ENCODE data around the gene RASD2. TPM values are rescaled to one million over a fixed set of nuclear protein-coding genes. Genes with fewer than 3 reads are reported as not detected.

The RASD2 gene
- polyA plus RNA-seq, 1 donor: 4.7 TPM

DNA sequence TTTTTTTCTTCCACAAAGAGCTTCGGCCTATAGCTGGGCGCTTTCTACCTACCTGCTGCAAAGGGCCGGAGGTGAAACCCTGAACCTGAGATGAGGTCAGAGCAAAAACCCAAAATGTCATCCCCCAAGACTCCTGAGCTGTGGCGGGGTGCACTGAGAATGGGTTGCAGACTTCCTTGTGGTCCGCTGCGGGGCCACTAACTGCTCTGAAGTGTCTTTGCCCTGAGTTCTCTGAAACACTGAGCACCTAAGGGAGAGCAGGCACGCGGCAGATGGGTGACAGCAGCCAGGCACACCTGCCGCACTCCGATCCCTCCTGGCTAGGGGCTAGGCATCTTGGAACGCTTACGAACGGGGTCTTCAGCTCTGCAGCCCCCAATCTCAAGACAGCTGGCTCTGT is 29.3 kb downstream of the RASD2 start:
- Histone ChIP-seq H3K36me3 (ENCODE audit: control insufficient read depth, insufficient read depth, low read length) (no peaks in the 10 kb centered on the region), H3K27ac (ENCODE audit: low read length) (no peak overlapping the region), H3K4me1 (ENCODE audit: control insufficient read depth, insufficient read depth, low read length) (peaks cover 3% of the 10 kb centered on the region), H3K9me3 (ENCODE audit: control insufficient read depth, low read depth, low read length) (no peaks in the 10 kb centered on the region), H3K4me3 (ENCODE audit: low read length) (no peak overlapping the region), H3K27me3 (ENCODE audit: control insufficient read depth, insufficient read depth, low read length) (no peaks in the 10 kb centered on the region)
- no CpG with 5 or more reads among the region's 13 CpGs for WGBS (ENCODE audit: insufficient coverage, low lambda C conversion rate)
- no peak for DNase-seq

DNA sequence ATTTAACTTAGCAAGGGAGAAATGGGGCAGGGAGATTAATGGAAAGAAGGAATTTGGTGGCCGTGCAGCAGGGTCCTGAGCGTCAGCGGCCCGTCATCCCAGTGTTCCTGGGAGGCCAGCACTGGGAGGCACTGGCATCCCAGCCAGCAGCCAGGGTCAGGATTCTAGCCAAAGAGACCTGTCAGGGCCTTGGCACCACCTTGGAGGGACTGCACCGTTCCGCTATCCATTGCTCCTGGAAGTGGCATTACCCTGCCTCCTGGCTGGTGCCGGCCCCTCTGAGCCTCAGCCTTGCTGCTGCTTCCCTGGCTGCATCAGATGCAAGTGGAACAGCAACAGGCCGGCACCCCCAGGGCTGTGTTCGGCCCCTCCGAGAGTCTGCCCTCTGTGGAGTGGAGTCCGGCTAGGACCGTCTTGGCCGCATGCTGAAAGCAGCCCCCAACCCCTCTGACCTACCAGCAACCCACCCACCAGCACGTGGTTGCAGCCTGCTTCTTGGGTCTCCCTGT is 30.1 kb downstream of the RASD2 start:
- WGBS (ENCODE audit: insufficient coverage, low lambda C conversion rate): no CpG with 5 or more reads among the region's 14 CpGs
- Histone ChIP-seq H3K36me3 (ENCODE audit: control insufficient read depth, insufficient read depth, low read length) (no peaks in the 10 kb centered on the region), H3K27ac (ENCODE audit: low read length) (no peak overlapping the region), H3K27me3 (ENCODE audit: control insufficient read depth, insufficient read depth, low read length) (no peaks in the 10 kb centered on the region), H3K9me3 (ENCODE audit: control insufficient read depth, low read depth, low read length) (no peaks in the 10 kb centered on the region), H3K4me3 (ENCODE audit: low read length) (no peak overlapping the region), H3K4me1 (ENCODE audit: control insufficient read depth, insufficient read depth, low read length) (peaks cover under 1% of the 10 kb centered on the region)
- no peak for DNase-seq

DNA sequence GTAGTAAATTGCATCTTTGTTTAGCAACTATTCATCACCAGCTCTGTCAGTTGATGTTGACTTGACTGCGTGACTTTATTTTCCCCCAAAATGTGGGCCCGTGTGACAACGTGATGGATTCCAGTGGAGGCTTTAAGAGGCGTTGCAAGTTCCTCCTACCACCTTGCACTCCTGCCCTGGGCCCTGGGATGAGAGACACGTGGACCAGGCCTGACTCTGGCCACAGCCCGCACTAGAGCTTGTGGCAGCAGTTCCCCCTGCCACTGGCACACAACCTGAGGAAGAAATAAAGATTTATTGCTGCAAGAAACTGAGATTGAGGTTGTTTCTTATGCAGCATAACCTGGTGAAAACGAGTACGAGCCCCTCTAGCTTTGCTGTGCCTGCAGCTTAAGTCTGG is 31.9 kb downstream of the RASD2 start:
- Histone ChIP-seq H3K4me3 (ENCODE audit: low read length) (no peak overlapping the region), H3K4me1 (ENCODE audit: control insufficient read depth, insufficient read depth, low read length) (no peaks in the 10 kb centered on the region), H3K9me3 (ENCODE audit: control insufficient read depth, low read depth, low read length) (no peaks in the 10 kb centered on the region), H3K27me3 (ENCODE audit: control insufficient read depth, insufficient read depth, low read length) (no peaks in the 10 kb centered on the region), H3K36me3 (ENCODE audit: control insufficient read depth, insufficient read depth, low read length) (no peaks in the 10 kb centered on the region), H3K27ac (ENCODE audit: low read length) (no peak overlapping the region)
- no peak for DNase-seq
- WGBS (ENCODE audit: insufficient coverage, low lambda C conversion rate): 100% methylated on average over 2 of the region's 8 CpGs

- Histone ChIP-seq H3K36me3 (ENCODE audit: control insufficient read depth, insufficient read depth, low read length) (no peaks in the 10 kb centered on the region), H3K27me3 (ENCODE audit: control insufficient read depth, insufficient read depth, low read length) (no peaks in the 10 kb centered on the region), H3K4me1 (ENCODE audit: control insufficient read depth, insufficient read depth, low read length) (no peaks in the 10 kb centered on the region), H3K4me3 (ENCODE audit: low read length) (no peak overlapping the region), H3K27ac (ENCODE audit: low read length) (no peak overlapping the region), H3K9me3 (ENCODE audit: control insufficient read depth, low read depth, low read length) (peaks cover 5% of the 10 kb centered on the region)
- WGBS (ENCODE audit: insufficient coverage, low lambda C conversion rate): no CpG with 5 or more reads among the region's 15 CpGs
- DNase-seq: no peak
Observed at GRCh38 chr22:35575116-35575748, 34.6 kb downstream of the RASD2 start.

DNA sequence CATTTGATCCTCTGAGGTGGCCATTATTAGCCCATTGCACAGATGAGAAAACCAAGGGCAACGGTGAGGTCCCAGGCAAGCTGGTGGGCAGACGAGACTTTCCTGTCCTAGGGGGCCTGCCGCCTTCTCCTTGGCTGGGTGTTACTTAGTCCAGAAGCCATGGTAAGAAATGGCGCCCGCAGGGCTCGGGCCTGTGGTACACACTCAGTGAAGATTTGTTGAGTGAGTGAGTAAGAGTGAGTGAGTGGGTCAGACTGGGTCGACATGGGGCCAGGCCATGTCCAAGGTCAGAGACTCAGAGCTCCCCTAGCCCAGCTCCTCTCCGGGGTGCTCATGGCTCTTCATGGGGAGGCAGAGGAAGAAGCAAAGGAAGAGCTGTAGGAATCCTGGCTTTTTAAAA is 36.0 kb downstream of the RASD2 start:
- WGBS (ENCODE audit: insufficient coverage, low lambda C conversion rate): no CpG with 5 or more reads among the region's 8 CpGs
- no peak for DNase-seq
- no peaks in the 10 kb centered on the region for H3K4me1 ChIP-seq (ENCODE audit: control insufficient read depth, insufficient read depth, low read length)
- H3K27ac ChIP-seq (ENCODE audit: low read length): no peak overlapping the region
- no peak overlapping the region for H3K4me3 ChIP-seq (ENCODE audit: low read length)
- H3K9me3 ChIP-seq (ENCODE audit: control insufficient read depth, low read depth, low read length): peaks cover 5% of the 10 kb centered on the region
- no peaks in the 10 kb centered on the region for H3K27me3 ChIP-seq (ENCODE audit: control insufficient read depth, insufficient read depth, low read length)
- H3K36me3 ChIP-seq (ENCODE audit: control insufficient read depth, insufficient read depth, low read length): no peaks in the 10 kb centered on the region

DNA sequence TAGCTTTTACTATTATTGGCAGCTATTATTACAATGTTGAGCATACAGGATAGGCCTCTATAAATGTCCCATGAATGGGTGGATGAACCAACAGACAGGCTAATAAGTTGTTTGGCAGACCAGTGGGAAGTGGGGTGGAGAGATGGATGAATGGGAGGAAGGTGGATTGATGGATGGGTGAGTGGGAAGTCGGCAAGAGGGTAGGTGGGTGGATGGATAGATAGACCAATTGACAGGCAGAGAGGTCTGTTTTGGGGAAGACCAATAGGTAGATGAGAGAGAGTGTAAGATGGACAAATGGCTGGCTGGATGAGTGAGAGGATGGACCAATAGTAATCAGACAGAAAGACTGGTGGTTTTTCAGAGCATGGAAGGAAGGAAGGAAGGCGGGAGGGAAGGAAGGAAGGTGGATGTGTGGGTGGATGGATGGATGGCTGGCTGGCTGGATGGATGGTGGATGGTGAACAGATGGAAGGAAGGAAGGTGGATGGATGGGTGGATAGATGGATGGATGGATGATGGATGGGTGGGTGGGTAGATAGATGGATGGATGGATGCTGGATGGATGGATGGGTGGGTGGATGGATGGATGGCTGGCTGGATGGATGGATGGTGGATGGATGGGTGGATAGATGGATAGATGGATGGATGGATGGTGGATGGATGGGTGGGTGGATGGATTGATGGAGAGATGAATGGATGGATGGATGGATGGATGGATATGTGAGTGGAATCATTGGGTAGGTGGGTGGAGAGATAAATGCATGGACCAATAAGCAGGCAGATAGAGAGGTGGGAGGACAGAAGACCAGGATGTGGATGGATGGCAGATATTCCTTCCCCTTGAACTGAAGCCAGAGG is 37.4 kb downstream of the RASD2 start:
- no peak for DNase-seq
- 57% methylated on average over 1 of the region's 2 CpGs for WGBS (ENCODE audit: insufficient coverage, low lambda C conversion rate)
- Histone ChIP-seq H3K27me3 (ENCODE audit: control insufficient read depth, insufficient read depth, low read length) (no peaks in the 10 kb centered on the region), H3K4me1 (ENCODE audit: control insufficient read depth, insufficient read depth, low read length) (no peaks in the 10 kb centered on the region), H3K27ac (ENCODE audit: low read length) (no peak overlapping the region), H3K4me3 (ENCODE audit: low read length) (no peak overlapping the region), H3K36me3 (ENCODE audit: control insufficient read depth, insufficient read depth, low read length) (no peaks in the 10 kb centered on the region), H3K9me3 (ENCODE audit: control insufficient read depth, low read depth, low read length) (peaks cover 5% of the 10 kb centered on the region)

- Histone ChIP-seq H3K9me3 (ENCODE audit: control insufficient read depth, low read depth, low read length) (peaks cover 5% of the 10 kb centered on the region), H3K36me3 (ENCODE audit: control insufficient read depth, insufficient read depth, low read length) (no peaks in the 10 kb centered on the region), H3K27me3 (ENCODE audit: control insufficient read depth, insufficient read depth, low read length) (no peaks in the 10 kb centered on the region), H3K27ac (ENCODE audit: low read length) (no peak overlapping the region), H3K4me3 (ENCODE audit: low read length) (no peak overlapping the region), H3K4me1 (ENCODE audit: control insufficient read depth, insufficient read depth, low read length) (no peaks in the 10 kb centered on the region)
- no CpG with 5 or more reads among the region's 19 CpGs for WGBS (ENCODE audit: insufficient coverage, low lambda C conversion rate)
- DNase-seq: no peak
Observed at GRCh38 chr22:35578836-35579575, 38.4 kb downstream of the RASD2 start.

DNA sequence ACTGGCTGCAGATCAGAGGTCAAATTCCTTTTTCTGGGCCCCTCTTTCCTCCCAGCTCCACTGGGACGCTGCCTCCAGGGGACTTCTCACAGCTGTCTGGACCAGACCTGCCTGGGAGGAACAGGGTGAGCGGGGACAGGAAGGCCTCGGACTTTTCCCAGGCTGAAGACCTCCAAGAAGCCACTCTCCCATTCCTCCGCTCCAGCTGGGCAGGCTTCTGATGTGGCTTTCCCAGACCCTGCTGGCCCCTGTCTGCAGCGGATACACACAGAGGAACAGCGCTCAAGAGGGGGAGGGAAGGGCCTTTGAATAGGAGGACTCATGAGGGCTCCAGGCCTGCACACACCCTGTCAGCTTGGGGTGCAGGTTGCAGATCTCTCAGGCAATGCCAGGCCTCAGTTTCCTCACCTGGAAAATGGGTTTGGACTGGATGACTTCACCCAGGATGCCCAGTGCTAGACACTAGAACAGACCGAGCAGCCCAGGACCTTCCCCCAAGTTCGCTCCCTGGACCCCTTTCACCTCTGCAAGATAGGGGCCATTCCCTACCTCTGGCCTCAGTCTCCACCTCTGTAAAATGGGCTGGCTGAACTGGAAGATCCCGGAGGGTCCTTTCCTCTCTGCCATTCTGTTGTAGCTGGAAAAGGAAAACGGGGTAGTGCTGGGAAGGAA is 39.9 kb downstream of the RASD2 start:
- Histone ChIP-seq H3K27ac (ENCODE audit: low read length) (no peak overlapping the region), H3K36me3 (ENCODE audit: control insufficient read depth, insufficient read depth, low read length) (no peaks in the 10 kb centered on the region), H3K27me3 (ENCODE audit: control insufficient read depth, insufficient read depth, low read length) (no peaks in the 10 kb centered on the region), H3K9me3 (ENCODE audit: control insufficient read depth, low read depth, low read length) (peaks cover 5% of the 10 kb centered on the region), H3K4me3 (ENCODE audit: low read length) (no peak overlapping the region), H3K4me1 (ENCODE audit: control insufficient read depth, insufficient read depth, low read length) (no peaks in the 10 kb centered on the region)
- no CpG with 5 or more reads among the region's 10 CpGs for WGBS (ENCODE audit: insufficient coverage, low lambda C conversion rate)
- no peak for DNase-seq

GRCh38 chr22:35581023-35581413 is 40.4 kb downstream of the RASD2 start:
- no peaks in the 10 kb centered on the region for H3K36me3 ChIP-seq (ENCODE audit: control insufficient read depth, insufficient read depth, low read length)
- no peaks in the 10 kb centered on the region for H3K27me3 ChIP-seq (ENCODE audit: control insufficient read depth, insufficient read depth, low read length)
- DNase-seq: no peak
- no peak overlapping the region for H3K27ac ChIP-seq (ENCODE audit: low read length)
- peaks cover 5% of the 10 kb centered on the region for H3K9me3 ChIP-seq (ENCODE audit: control insufficient read depth, low read depth, low read length)
- WGBS (ENCODE audit: insufficient coverage, low lambda C conversion rate): 17% methylated on average over 1 of the region's 5 CpGs
- no peaks in the 10 kb centered on the region for H3K4me1 ChIP-seq (ENCODE audit: control insufficient read depth, insufficient read depth, low read length)
- no peak overlapping the region for H3K4me3 ChIP-seq (ENCODE audit: low read length)

All from large intestine (tissue), 3 donors.